Peyer's patch (tissue), 4 donors: ENCODE data around the gene PARD3B. TPM values are rescaled to one million over a fixed set of nuclear protein-coding genes. Genes with fewer than 3 reads are reported as not detected.
A peak's percentile ranks its signal among the peaks of the same experiment; 100 is the strongest.

Source experiments
- DNase-seq, 3 donors: peaks; one replicate each; pipeline ENCODE4 v3.0.0-alpha.2; 2017 to 2019
- H3K27ac ChIP-seq, 4 donors: fragments of 200-600 bp; sonication (generic); one replicate each; pipeline ENCODE4 v1.5.1; 2016 to 2019
- H3K27me3 ChIP-seq, 2 donors: fragments of 200-600 bp; sonication (generic); one replicate each; pipeline ENCODE4 v1.5.1; 2019
- H3K36me3 ChIP-seq, 3 donors: fragments of 200-600 bp; sonication (generic); one replicate each; pipeline ENCODE4 v1.5.1; 2016 to 2019
- H3K4me1 ChIP-seq, 4 donors: fragments of 200-600 bp; sonication (generic); one replicate each; pipeline ENCODE4 v1.5.1; 2016 to 2019
- H3K4me3 ChIP-seq, 4 donors: fragments of 200-600 bp; sonication (generic); 1 replicate in 3 of 4; 2 replicates in 1 of 4; pipeline ENCODE4 v1.5.1; 2016 to 2019; ENCODE audit warnings: mild to moderate bottlenecking in 1 of 4
- H3K9me3 ChIP-seq, 4 donors: fragments of 200-600 bp; sonication (generic); one replicate each; pipeline ENCODE4 v1.5.1; 2016 to 2019; ENCODE audit warnings: mild to moderate bottlenecking in 1 of 4
- CTCF ChIP-seq, 6 experiments: fragments of 450-650 bp in 4 of 6; fragments of 200-600 bp in 2 of 6; sonication (generic) in 1 of 6; IDR thresholded peaks; one replicate each; pipeline ENCODE4 v1.5.1; 2017 to 2019; ENCODE audit warnings: antibody characterized with exemption in 6 of 6, mild to moderate bottlenecking in 3 of 6, moderate library complexity in 1 of 6
- POLR2A ChIP-seq, 2 donors: fragments of 450-650 bp; IDR thresholded peaks; one replicate each; pipeline ENCODE4 v1.5.1; 2017; ENCODE audit warnings: antibody characterized with exemption in 2 of 2, mild to moderate bottlenecking in 2 of 2, moderate library complexity in 2 of 2
- total RNA-seq, 4 donors: library from RNA; depleted of rRNA; stranded (reverse); fragments of >200 nt; gene quantifications; one replicate each; pipeline ENCODE4 v1.1.0, GENCODE V29; 2016

Gene PARD3B
- total RNA-seq, 4 donors from 2014 or later: 19.6 to 52.0 (median 40.6) TPM

GRCh38 chr2:205177546-205177945, 632.3 kb downstream of the PARD3B start:
- Histone ChIP-seq H3K4me3 (no peak overlapping the region), H3K9me3 (no peaks in the 10 kb centered on the region), H3K4me1 (no peaks in the 10 kb centered on the region), H3K36me3 (no peaks in the 10 kb centered on the region), H3K27me3 (no peaks in the 10 kb centered on the region), H3K27ac (no peak overlapping the region)
- DNase-seq: no peak
- TF ChIP-seq CTCF (IDR thresholded peaks at IDR 0.05): no peak
- no peak for TF ChIP-seq POLR2A (IDR thresholded peaks at IDR 0.05)

- DNase-seq: no peak
- TF ChIP-seq CTCF (IDR thresholded peaks at IDR 0.05) (no peak), POLR2A (IDR thresholded peaks at IDR 0.05) (no peak)
- H3K36me3 ChIP-seq: no peaks in the 10 kb centered on the region
These were observed 635.5 kb downstream of the PARD3B start for GRCh38 chr2:205180730-205181129.

GRCh38 chr2:205187731-205188130, 642.5 kb downstream of the PARD3B start:
- Histone ChIP-seq H3K27ac (no peak overlapping the region), H3K4me3 (no peak overlapping the region), H3K4me1 (peaks cover 0 to 6% (median 0%) of the 10 kb centered on the region in 4 donors), H3K9me3 (no peaks in the 10 kb centered on the region), H3K36me3 (no peaks in the 10 kb centered on the region), H3K27me3 (no peaks in the 10 kb centered on the region)
- DNase-seq: no peak
- TF ChIP-seq CTCF (IDR thresholded peaks at IDR 0.05): no peak
- TF ChIP-seq POLR2A (IDR thresholded peaks at IDR 0.05): no peak

More at GRCh38 chr2:205180730-205181129, 635.5 kb downstream of the PARD3B start:
- no peak overlapping the region for H3K4me3 ChIP-seq
- H3K27ac ChIP-seq: no peak overlapping the region
- no peaks in the 10 kb centered on the region for H3K9me3 ChIP-seq
- no peaks in the 10 kb centered on the region for H3K4me1 ChIP-seq
- H3K27me3 ChIP-seq: no peaks in the 10 kb centered on the region

GRCh38 chr2:205188239-205189138, 643.2 kb downstream of the PARD3B start:
- TF ChIP-seq POLR2A (IDR thresholded peaks at IDR 0.05) (no peak), CTCF (IDR thresholded peaks at IDR 0.05) (no peak)
- Histone ChIP-seq H3K36me3 (no peaks in the 10 kb centered on the region), H3K9me3 (no peaks in the 10 kb centered on the region), H3K4me3 (no peak overlapping the region), H3K27ac (no peak overlapping the region), H3K27me3 (no peaks in the 10 kb centered on the region), H3K4me1 (peaks cover 0 to 6% (median 0%) of the 10 kb centered on the region in 4 donors)
- DNase-seq: peak in 1 of 3 donors; percentile 58

GRCh38 chr2:205189301-205189700, 644.0 kb downstream of the PARD3B start:
- Histone ChIP-seq H3K27me3 (no peaks in the 10 kb centered on the region), H3K4me3 (no peak overlapping the region), H3K27ac (no peak overlapping the region), H3K36me3 (no peaks in the 10 kb centered on the region), H3K9me3 (no peaks in the 10 kb centered on the region), H3K4me1 (peaks cover 0 to 6% (median 0%) of the 10 kb centered on the region in 4 donors)
- TF ChIP-seq POLR2A (IDR thresholded peaks at IDR 0.05): no peak
- no peak for TF ChIP-seq CTCF (IDR thresholded peaks at IDR 0.05)
- DNase-seq: no peak
